WTC11 (cell line): Measurements from ENCODE around the gene UBE2K. TPM values are rescaled to one million over a fixed set of nuclear protein-coding genes. Genes with fewer than 3 reads are reported as not detected.
"Not testable (repeated sequence)": the region's sequence is repeated elsewhere in the genome, so short reads cannot be mapped to it uniquely, and the experiment has no call there.

ENCODE experiments used
- ATAC-seq: fragments of 200-7000 bp; cut with Tn5 transposase; 2 replicates; pipeline ENCODE4 v1.10.0; 2021; ENCODE audit warnings: mild to moderate bottlenecking, moderate library complexity
- CTCF ChIA-PET: fragments of 300-600 bp; sonication (Branson Sonifier 250); formaldehyde crosslinking; loops from one replicate; lab custom pipeline; 2021; ENCODE audit warnings: antibody characterized with exemption; lab: Charles Lee
- POLR2A ChIA-PET: fragments of 350-600 bp; sonication (Branson Sonifier 250); formaldehyde crosslinking; loops from one replicate; lab custom pipeline; 2021; ENCODE audit warnings: antibody characterized with exemption; lab: Charles Lee
- DNase-seq: peaks from one replicate; pipeline ENCODE4 v3.0.0; 2021; ENCODE audit warnings: low spot score
- H3K27ac Mint-ChIP-seq: 2 replicates; pipeline ENCODE4 v1.8.0; 2021; ENCODE audit warnings: mixed read lengths
- H3K27me3 Mint-ChIP-seq: 2 replicates; pipeline ENCODE4 v1.8.0; 2021; ENCODE audit warnings: low read depth, mild to moderate bottlenecking, moderate library complexity, mixed read lengths
- H3K36me3 Mint-ChIP-seq: 2 replicates; pipeline ENCODE4 v1.8.0; 2021; ENCODE audit warnings: mixed read lengths
- H3K4me1 Mint-ChIP-seq: 2 replicates; pipeline ENCODE4 v1.8.0; 2022; ENCODE audit warnings: mixed read lengths
- H3K4me3 Mint-ChIP-seq: 2 replicates; pipeline ENCODE4 v1.8.0; 2021; ENCODE audit warnings: mild to moderate bottlenecking, moderate library complexity, mixed read lengths
- H3K9me3 Mint-ChIP-seq: 2 replicates; pipeline ENCODE4 v1.8.0; 2021; ENCODE audit warnings: mixed read lengths
- AR ChIP-seq: fragments of 250-450 bp; sonication (Bioruptor Pico); IDR thresholded peaks from 2 replicates; pipeline ENCODE4 v1.9.0; 2021; ENCODE audit warnings: mild to moderate bottlenecking
- ATF2 ChIP-seq: sonication (generic); formaldehyde crosslinking; IDR thresholded peaks from 2 replicates; pipeline ENCODE4 v1.8.1; 2022; ENCODE audit warnings: low read depth, missing genetic modification reagents, borderline replicate concordance
- CTCF ChIP-seq: fragments of 200-600 bp; IDR thresholded peaks from 2 replicates; pipeline ENCODE4 v1.8.0; 2022; ENCODE audit warnings: antibody characterized with exemption
- EMX1 ChIP-seq: fragments of 250-450 bp; sonication (Bioruptor Pico); IDR thresholded peaks from 2 replicates; pipeline ENCODE4 v1.8.0; 2021; ENCODE audit warnings: mild to moderate bottlenecking
- GTF2I ChIP-seq: fragments of 250-450 bp; sonication (Bioruptor Pico); conservative IDR thresholded peaks from 2 replicates; pipeline ENCODE4 v1.4.0; 2021; ENCODE audit warnings: mild to moderate bottlenecking
- HMGA2 ChIP-seq: fragments of 250-450 bp; sonication (Bioruptor Pico); IDR thresholded peaks from 2 replicates; pipeline ENCODE4 v1.4.0; 2021; ENCODE audit warnings: mild to moderate bottlenecking, moderate library complexity
- NFATC4 ChIP-seq: fragments of 250-450 bp; sonication (Bioruptor Pico); IDR thresholded peaks from 2 replicates; pipeline ENCODE4 v1.9.0; 2021; ENCODE audit warnings: mild to moderate bottlenecking
- NR3C1 ChIP-seq: sonication (generic); formaldehyde crosslinking; conservative IDR thresholded peaks from 2 replicates; pipeline ENCODE4 v1.8.1; 2023; ENCODE audit warnings: low read depth, mild to moderate bottlenecking, missing genetic modification reagents
- OVOL2 ChIP-seq: fragments of 250-450 bp; sonication (Bioruptor Pico); IDR thresholded peaks from 2 replicates; pipeline ENCODE4 v1.9.0; 2021; ENCODE audit warnings: mild to moderate bottlenecking, borderline replicate concordance
- RELA ChIP-seq: sonication (generic); formaldehyde crosslinking; IDR thresholded peaks from 2 replicates; pipeline ENCODE4 v1.8.1; 2022; ENCODE audit warnings: missing genetic modification reagents, mild to moderate bottlenecking, borderline replicate concordance
- TCF7 ChIP-seq: sonication (generic); formaldehyde crosslinking; IDR thresholded peaks from 2 replicates; pipeline ENCODE4 v1.8.0; 2022; ENCODE audit warnings: mild to moderate bottlenecking, low read depth, missing genetic modification reagents, moderate library complexity
- TEAD4 ChIP-seq: sonication (generic); formaldehyde crosslinking; IDR thresholded peaks from 2 replicates; pipeline ENCODE4 v1.8.0; 2022; ENCODE audit warnings: mild to moderate bottlenecking, missing genetic modification reagents
- TP53 ChIP-seq: sonication (generic); formaldehyde crosslinking; IDR thresholded peaks from 2 replicates; pipeline ENCODE4 v1.8.1; 2023; ENCODE audit warnings: mild to moderate bottlenecking, missing genetic modification reagents
- ZNF121 ChIP-seq: sonication (generic); formaldehyde crosslinking; IDR thresholded peaks from 2 replicates; pipeline ENCODE4 v1.8.0; 2023; ENCODE audit warnings: missing genetic modification reagents
- ZNF425 ChIP-seq: fragments of 250-450 bp; sonication (Bioruptor Pico); conservative IDR thresholded peaks from 2 replicates; pipeline ENCODE4 v1.9.0; 2021; ENCODE audit warnings: mild to moderate bottlenecking
- ZNF512 ChIP-seq: sonication (generic); formaldehyde crosslinking; IDR thresholded peaks from 2 replicates; pipeline ENCODE4 v1.8.1; 2022; ENCODE audit warnings: missing genetic modification reagents, borderline replicate concordance
- ZNF671 ChIP-seq: fragments of 250-450 bp; sonication (Bioruptor Pico); IDR thresholded peaks from 2 replicates; pipeline ENCODE4 v1.8.0; 2021; ENCODE audit warnings: mild to moderate bottlenecking
- total RNA-seq: library from RNA; stranded (reverse); gene quantifications from 3 replicates; pipeline ENCODE4 v1.2.3, GENCODE V29; 2021

UBE2K gene
- total RNA-seq, 1 experiment from 2014 or later: 135 TPM

- no peak for TF ChIP-seq CTCF
- no peak for TF ChIP-seq OVOL2 (CRISPR knock-in tag)
- no peak for TF ChIP-seq HMGA2 (CRISPR knock-in tag)
- TF ChIP-seq TP53 (CRISPR knock-in tag): no peak
These were observed 42.1 kb upstream of the UBE2K start (continued) for GRCh38 chr4:39655876-39656275.

GRCh38 chr4:39656638-39657037, 41.3 kb upstream of the UBE2K start:
- ChIA-PET CTCF (interaction anchor here (0.6 kb wide), 1 partner anchor 188 kb away, joined by 4 read pairs; no protein-coding TSS in a partner anchor), POLR2A (interaction anchor here (1.0 kb wide), 1 partner anchor 19 kb away, joined by 3 read pairs; no protein-coding TSS in a partner anchor)
- H3K9me3 Mint-ChIP-seq, H3K27ac Mint-ChIP-seq, H3K36me3 Mint-ChIP-seq, H3K4me1 Mint-ChIP-seq, H3K27me3 Mint-ChIP-seq, H3K4me3 Mint-ChIP-seq, DNase-seq, ATAC-seq: not testable (repeated sequence)

GRCh38 chr4:39657465-39657864, 40.5 kb upstream of the UBE2K start:
- no peak for TF ChIP-seq ZNF425 (CRISPR knock-in tag)
- TF ChIP-seq GTF2I (CRISPR knock-in tag): no peak
- no peak for TF ChIP-seq ZNF512 (CRISPR knock-in tag)
- no peak for TF ChIP-seq RELA (CRISPR knock-in tag)
- no peak for TF ChIP-seq AR (CRISPR knock-in tag)
- no peak for TF ChIP-seq NR3C1
- TF ChIP-seq ZNF121 (CRISPR knock-in tag): no peak
- no peak for TF ChIP-seq NFATC4
- TF ChIP-seq TCF7 (CRISPR knock-in tag): no peak
- TF ChIP-seq TEAD4 (CRISPR knock-in tag): no peak
- no peak for TF ChIP-seq ATF2
- TF ChIP-seq EMX1: no peak
- no peak for TF ChIP-seq ZNF671 (CRISPR knock-in tag)
- no peaks in the 10 kb centered on the region for H3K4me1 Mint-ChIP-seq
- ChIA-PET CTCF (interaction anchor here (1.4 kb wide), 1 partner anchor 188 kb away, joined by 5 read pairs; no protein-coding TSS in a partner anchor), POLR2A (interaction anchor here (1.0 kb wide), 1 partner anchor 20 kb away, joined by 3 read pairs; no protein-coding TSS in a partner anchor)
- no peaks in the 10 kb centered on the region for H3K9me3 Mint-ChIP-seq
- H3K27me3 Mint-ChIP-seq: no peaks in the 10 kb centered on the region
- no peak overlapping the region for H3K4me3 Mint-ChIP-seq
- 0 out of 2 replicates have a peak overlapping the region, but pooled peaks have one; percentile 5 for H3K27ac Mint-ChIP-seq
- no peak for ATAC-seq
- no peak for DNase-seq
- H3K36me3 Mint-ChIP-seq: no peaks in the 10 kb centered on the region
